Right cardiac atrium (tissue), 5 donors: ENCODE results near the gene SDC1. TPM values are rescaled to one million over a fixed set of nuclear protein-coding genes. Genes with fewer than 3 reads are reported as not detected.

Source experiments
- ATAC-seq, 2 donors: fragments of 200-7000 bp; cut with Tn5 transposase; one replicate each; pipeline versions ENCODE4 v1.8.0 to v1.9.1; 2020; ENCODE audit warnings: moderate library complexity in 2 of 2, mild to moderate bottlenecking in 1 of 2
- DNase-seq, 3 donors: peaks; one replicate each; pipeline ENCODE4 v3.0.0-alpha.2; 2020
- H3K27ac ChIP-seq: one replicate; pipeline ENCODE4 v1.5.1; 2013; ENCODE audit warnings: mild to moderate bottlenecking, low read length, control low read depth, moderate library complexity
- H3K27me3 ChIP-seq: one replicate; pipeline ENCODE4 v1.6.1; 2013; ENCODE audit not compliant: control insufficient read depth, insufficient read depth
- H3K4me1 ChIP-seq: one replicate; pipeline ENCODE4 v1.6.1; 2013; ENCODE audit warnings: low read length; ENCODE audit not compliant: control insufficient read depth, insufficient read depth
- H3K4me3 ChIP-seq: one replicate; pipeline ENCODE4 v1.5.1; 2013; ENCODE audit warnings: low read length, control low read depth
- H3K9me3 ChIP-seq: one replicate; pipeline ENCODE4 v1.6.1; 2013; ENCODE audit warnings: low read length; ENCODE audit not compliant: control insufficient read depth
- WGBS: extraction: QIAGEN DNeasy Blood & Tissue Kit; methylation state at CpG from one replicate; pipeline ENCODE4 v1.1.7; 2013; 5-methylcytosine and 5-hydroxymethylcytosine counted together
- intact Hi-C, 4 donors: fragments of 100-400 bp; cut with DNase I; formaldehyde crosslinking; loops; one replicate each; pipeline versions ENCODE4 v1.11.0 to v1.14.0; 2022 to 2023
- polyA plus RNA-seq: library from polyadenylated mRNA; stranded (reverse); fragments of 200-250 nt; gene quantifications from one replicate; pipeline ENCODE4 v1.2.3, GENCODE V29; 2013
- total RNA-seq, 4 donors: library from RNA; stranded (reverse); fragmentation: NEBNext Ultra II Directional; extraction: Animal tissue kit (Norgen Biotek cat#: 25700); gene quantifications; one replicate each; pipeline ENCODE4 v1.2.1, GENCODE V29; 2021
- donor health status: healthy with polysubstance abuse.
- donor health status: DM: no; HTN: yes; CAD: no.
- donor health status: DM: no; HTN: no; CAD: no.
- donor health status: DM: no; HTN: yes; CAD: no; lungs with severe emphysema.
- donor health status: DM: yes; HTN: yes; CAD: no.

Gene SDC1
- total and polyA plus RNA-seq, 5 donors: 0.09 to 0.25 (median 0.23) TPM

- H3K4me3 ChIP-seq: no peak overlapping the region
- no peaks in the 10 kb centered on the region for H3K9me3 ChIP-seq
- ATAC-seq: no peak
- WGBS: 77% methylated on average over 16 of the region's 16 CpGs
- H3K4me1 ChIP-seq: no peaks in the 10 kb centered on the region
- intact Hi-C loops: no loop called here
- no peaks in the 10 kb centered on the region for H3K27me3 ChIP-seq
- H3K27ac ChIP-seq: no peak overlapping the region
- peak in 1 of 3 donors; percentile 2 for DNase-seq
These were observed 30.6 kb downstream of the SDC1 start for GRCh38 chr2:20194097-20195015.

- no peaks in the 10 kb centered on the region for H3K4me1 ChIP-seq
- DNase-seq (no peak), ATAC-seq (no peak)
- H3K4me3 ChIP-seq: no peak overlapping the region
- H3K27me3 ChIP-seq: no peaks in the 10 kb centered on the region
- intact Hi-C loops: no loop called here
- no peaks in the 10 kb centered on the region for H3K9me3 ChIP-seq
- no peak overlapping the region for H3K27ac ChIP-seq
- WGBS: 85% methylated on average over 4 of the region's 4 CpGs
These were observed 31.7 kb downstream of the SDC1 start for GRCh38 chr2:20193185-20193584.

GRCh38 chr2:20192781-20193180 is 32.1 kb downstream of the SDC1 start:
- Histone ChIP-seq H3K27ac (no peak overlapping the region), H3K4me3 (no peak overlapping the region), H3K4me1 (no peaks in the 10 kb centered on the region), H3K9me3 (no peaks in the 10 kb centered on the region), H3K27me3 (no peaks in the 10 kb centered on the region)
- intact Hi-C loops: no loop called here
- ATAC-seq (no peak), DNase-seq (peak in 1 of 3 donors; percentile 30)
- WGBS: 65% methylated on average over 2 of the region's 2 CpGs

GRCh38 chr2:20191714-20192569 is 33.0 kb downstream of the SDC1 start:
- peak; percentile 24 to 51 for ATAC-seq
- Histone ChIP-seq H3K4me3 (no peak overlapping the region), H3K27ac (no peak overlapping the region), H3K9me3 (no peaks in the 10 kb centered on the region), H3K4me1 (no peaks in the 10 kb centered on the region), H3K27me3 (no peaks in the 10 kb centered on the region)
- 71% methylated on average over 13 of the region's 13 CpGs for WGBS
- peak in 1 of 3 donors; percentile 44 for DNase-seq
- intact Hi-C loops: no loop called here

GRCh38 chr2:20190876-20191713 is 33.8 kb downstream of the SDC1 start:
- ATAC-seq (no peak), DNase-seq (peak in 1 of 3 donors; percentile 29)
- intact Hi-C loops: no loop called here

GRCh38 chr2:20190170-20190569 is 34.8 kb downstream of the SDC1 start:
- Histone ChIP-seq H3K9me3 (no peaks in the 10 kb centered on the region), H3K4me3 (no peak overlapping the region), H3K27ac (no peak overlapping the region), H3K27me3 (no peaks in the 10 kb centered on the region), H3K4me1 (no peaks in the 10 kb centered on the region)
- intact Hi-C loops: no loop called here
- ATAC-seq (no peak), DNase-seq (no peak)
- WGBS: 82% methylated on average over 9 of the region's 9 CpGs

More at GRCh38 chr2:20190876-20191713, 33.8 kb downstream of the SDC1 start:
- H3K27me3 ChIP-seq: no peaks in the 10 kb centered on the region
- H3K27ac ChIP-seq: no peak overlapping the region
- no peaks in the 10 kb centered on the region for H3K4me1 ChIP-seq
- WGBS: 86% methylated on average over 19 of the region's 19 CpGs
- H3K4me3 ChIP-seq: no peak overlapping the region
- H3K9me3 ChIP-seq: no peaks in the 10 kb centered on the region

- no peak for DNase-seq
- intact Hi-C loops: no loop called here
- H3K27me3 ChIP-seq: no peaks in the 10 kb centered on the region
- 82% methylated on average over 4 of the region's 4 CpGs for WGBS
- no peaks in the 10 kb centered on the region for H3K4me1 ChIP-seq
- H3K4me3 ChIP-seq: no peak overlapping the region
- H3K27ac ChIP-seq: no peak overlapping the region
- ATAC-seq: no peak
- H3K9me3 ChIP-seq: no peaks in the 10 kb centered on the region
These were observed 35.5 kb downstream of the SDC1 start for GRCh38 chr2:20189299-20189931.

GRCh38 chr2:20188851-20189250 is 36.1 kb downstream of the SDC1 start:
- Histone ChIP-seq H3K27me3 (no peaks in the 10 kb centered on the region), H3K4me3 (no peak overlapping the region), H3K9me3 (no peaks in the 10 kb centered on the region), H3K4me1 (no peaks in the 10 kb centered on the region), H3K27ac (no peak overlapping the region)
- WGBS: 79% methylated on average over 6 of the region's 6 CpGs
- DNase-seq: no peak
- ATAC-seq: no peak
- intact Hi-C loops: no loop called here

- no peak overlapping the region for H3K4me3 ChIP-seq
- H3K27me3 ChIP-seq: no peaks in the 10 kb centered on the region
- no peaks in the 10 kb centered on the region for H3K9me3 ChIP-seq
- no peak for DNase-seq
- no peaks in the 10 kb centered on the region for H3K4me1 ChIP-seq
- no peak for ATAC-seq
- intact Hi-C loops: no loop called here
- WGBS: 80% methylated on average over 2 of the region's 2 CpGs
- H3K27ac ChIP-seq: no peak overlapping the region
These were observed 36.7 kb downstream of the SDC1 start for GRCh38 chr2:20188201-20188600.

GRCh38 chr2:20187331-20187730 is 37.6 kb downstream of the SDC1 start:
- no peak for ATAC-seq
- intact Hi-C loops: no loop called here
- Histone ChIP-seq H3K27ac (no peak overlapping the region), H3K4me1 (no peaks in the 10 kb centered on the region), H3K9me3 (no peaks in the 10 kb centered on the region), H3K4me3 (no peak overlapping the region), H3K27me3 (no peaks in the 10 kb centered on the region)
- WGBS: 59% methylated on average over 3 of the region's 3 CpGs
- DNase-seq: no peak
